OCI-LY1 (cell line): ENCODE data around the gene ALDOA.

Experiments used
- H2AFZ ChIP-seq: fragments of 200-600 bp; sonication (generic), shearing (Covaris generic); 2 replicates; pipeline ENCODE4 v1.6.0; 2014; ENCODE audit warnings: antibody characterized with exemption, mild to moderate bottlenecking, low read length
- H3F3A ChIP-seq: fragments of 200-600 bp; sonication (generic), shearing (Covaris generic); 2 replicates; pipeline ENCODE4 v1.6.0; 2014; ENCODE audit warnings: mild to moderate bottlenecking, antibody characterized with exemption, low read length, moderate library complexity; ENCODE audit not compliant: insufficient read depth
- H3K27ac ChIP-seq: fragments of 200-600 bp; sonication (generic); 2 replicates; pipeline ENCODE4 v1.5.1; 2014; ENCODE audit warnings: low read length, mixed run types, mild to moderate bottlenecking, low read depth; ENCODE audit not compliant: poor library complexity, severe bottlenecking
- H3K27me3 ChIP-seq: fragments of 200-600 bp; sonication (generic); 2 replicates; pipeline ENCODE4 v1.6.0; 2014; ENCODE audit warnings: antibody characterized with exemption, mild to moderate bottlenecking, low read length, moderate library complexity; ENCODE audit not compliant: insufficient read depth
- H3K36me3 ChIP-seq: fragments of 200-600 bp; sonication (generic); 2 replicates; pipeline ENCODE4 v1.6.1; 2014; ENCODE audit warnings: mild to moderate bottlenecking, antibody characterized with exemption, low read length, moderate library complexity, mixed read lengths; ENCODE audit not compliant: insufficient read depth
- H3K4me1 ChIP-seq: fragments of 200-600 bp; sonication (generic); 2 replicates; pipeline ENCODE4 v1.5.1; 2014; ENCODE audit warnings: mild to moderate bottlenecking, low read length, moderate library complexity; ENCODE audit not compliant: insufficient read depth, severe bottlenecking
- H3K4me2 ChIP-seq: fragments of 200-600 bp; sonication (generic), shearing (Covaris generic); 2 replicates; pipeline ENCODE4 v1.6.1; 2014; ENCODE audit warnings: low read length
- H3K4me3 ChIP-seq: fragments of 200-600 bp; sonication (generic); 2 replicates; pipeline ENCODE4 v1.5.1; 2014; ENCODE audit warnings: low read length, low read depth, mild to moderate bottlenecking, mixed read lengths; ENCODE audit not compliant: poor library complexity, severe bottlenecking
- H3K79me2 ChIP-seq: fragments of 200-600 bp; shearing (Covaris generic); 2 replicates; pipeline ENCODE4 v1.6.1; 2016; ENCODE audit warnings: mixed run types, low read length, mixed read lengths; ENCODE audit not compliant: insufficient read depth
- H3K9ac ChIP-seq: fragments of 200-600 bp; sonication (generic), shearing (Covaris generic); 2 replicates; pipeline ENCODE4 v1.6.1; 2014; ENCODE audit warnings: mild to moderate bottlenecking, low read length, mixed read lengths
- H3K9me2 ChIP-seq: fragments of 200-600 bp; sonication (generic), shearing (Covaris generic); 2 replicates; pipeline ENCODE4 v1.6.1; 2014; ENCODE audit warnings: low read depth, mild to moderate bottlenecking, low read length, mixed read lengths
- H3K9me3 ChIP-seq: fragments of 200-600 bp; shearing (Covaris generic); 2 replicates; pipeline ENCODE4 v1.6.1; 2014; ENCODE audit warnings: low read length, mixed read lengths
- H4K20me1 ChIP-seq: fragments of 200-600 bp; sonication (generic), shearing (Covaris generic); 2 replicates; pipeline ENCODE4 v1.6.0; 2016; ENCODE audit warnings: mild to moderate bottlenecking, low read length; ENCODE audit not compliant: insufficient read depth
- CTCF ChIP-seq: fragments of 200-600 bp; sonication (generic), shearing (Covaris generic); IDR thresholded peaks from 2 replicates; pipeline ENCODE4 v1.5.1; 2017; ENCODE audit warnings: mild to moderate bottlenecking, antibody characterized with exemption, low read length, moderate library complexity, mixed read lengths
- EZH2 ChIP-seq: fragments of 200-600 bp; sonication (generic), shearing (Covaris generic); IDR thresholded peaks from 2 replicates; pipeline ENCODE4 v1.8.0; 2017; ENCODE audit warnings: borderline replicate concordance, mixed run types, mild to moderate bottlenecking, antibody characterized with exemption, low read length, moderate library complexity, mixed read lengths

ALDOA gene

GRCh38 chr16:30030011-30030685, 35.4 kb upstream of the ALDOA start:
- Histone ChIP-seq H2AFZ (no peak overlapping the region), H3K36me3 (no peaks in the 10 kb centered on the region), H3K4me2 (no peak overlapping the region), H4K20me1 (no peaks in the 10 kb centered on the region), H3F3A (no peaks in the 10 kb centered on the region), H3K4me1 (no peaks in the 10 kb centered on the region), H3K27ac (no peak overlapping the region), H3K9me2 (no peaks in the 10 kb centered on the region), H3K9ac (no peak overlapping the region), H3K4me3 (no peak overlapping the region), H3K27me3 (peaks cover 8% of the 10 kb centered on the region; the same call in 1 of the 2 replicates), H3K9me3 (no peaks in the 10 kb centered on the region), H3K79me2 (no peaks in the 10 kb centered on the region)
- no peak for TF ChIP-seq CTCF
- TF ChIP-seq EZH2, result no peak

- TF ChIP-seq EZH2 (no peak), CTCF (no peak)
- no peak within 1 kb of the TSS for H3K4me3 ChIP-seq
Measured at GRCh38 chr16:30030841-30031413, 34.6 kb upstream of the ALDOA start, which contains the start of gene TLCD3B. TSS of gene TLCD3B (minus strand) at chr16:30031271. CDS start at chr16:30030527, 744 bp downstream.

GRCh38 chr16:30031477-30031918, 34.1 kb upstream of the ALDOA start:
- Histone ChIP-seq H4K20me1 (no peaks in the 10 kb centered on the region), H3K9ac (no peak overlapping the region), H3K36me3 (no peaks in the 10 kb centered on the region; the same call in 1 of the 2 replicates), H3K4me3 (no peak overlapping the region), H3K27ac (no peak overlapping the region), H3K4me2 (no peak overlapping the region), H3K27me3 (peaks cover 8% of the 10 kb centered on the region; the same call in 1 of the 2 replicates), H3K9me3 (no peaks in the 10 kb centered on the region), H3K79me2 (no peaks in the 10 kb centered on the region), H3F3A (no peaks in the 10 kb centered on the region), H2AFZ (no peak overlapping the region), H3K4me1 (no peaks in the 10 kb centered on the region), H3K9me2 (no peaks in the 10 kb centered on the region)
- TF ChIP-seq CTCF (no peak), EZH2 (no peak)

More at GRCh38 chr16:30030841-30031413, 34.6 kb upstream of the ALDOA start, which contains the start of gene TLCD3B:
- Histone ChIP-seq H3K4me1 (no peaks in the 10 kb centered on the region), H3K36me3 (no peaks in the 10 kb centered on the region), H3K9me3 (no peaks in the 10 kb centered on the region), H4K20me1 (no peaks in the 10 kb centered on the region), H3F3A (no peaks in the 10 kb centered on the region), H3K79me2 (no peaks in the 10 kb centered on the region), H3K9me2 (no peaks in the 10 kb centered on the region), H3K27ac (no peak within 1 kb of the TSS), H2AFZ (no peak within 1 kb of the TSS), H3K9ac (no peak within 1 kb of the TSS), H3K4me2 (no peak within 1 kb of the TSS), H3K27me3 (peaks cover 8% of the 10 kb centered on the region; the same call in 1 of the 2 replicates)
